Osteocyte (in vitro differentiated cells): ENCODE measurements around the gene RALGDS. TPM values are rescaled to one million over a fixed set of nuclear protein-coding genes. Genes with fewer than 3 reads are reported as not detected.
A peak's percentile ranks its signal among the peaks of the same experiment; 100 is the strongest.
"Not testable (repeated sequence)": the region's sequence is repeated elsewhere in the genome, so short reads cannot be mapped to it uniquely, and the experiment has no call there.

Source experiments
- DNase-seq: peaks from one replicate; pipeline ENCODE4 v3.0.0; 2021; ENCODE audit warnings: mixed read lengths; ENCODE audit not compliant: unreplicated experiment; ENCODE audit errors: extremely low spot score
- H3K27ac Mint-ChIP-seq: one replicate; pipeline ENCODE4 v1.8.0; 2021; ENCODE audit warnings: mild to moderate bottlenecking, mixed read lengths; ENCODE audit not compliant: unreplicated experiment
- H3K27me3 Mint-ChIP-seq: one replicate; pipeline ENCODE4 v1.8.0; 2021; ENCODE audit warnings: mixed read lengths; ENCODE audit not compliant: unreplicated experiment
- H3K36me3 Mint-ChIP-seq: one replicate; pipeline ENCODE4 v1.8.0; 2021; ENCODE audit warnings: mixed read lengths; ENCODE audit not compliant: unreplicated experiment
- H3K4me1 Mint-ChIP-seq: one replicate; pipeline ENCODE4 v1.8.0; 2021; ENCODE audit warnings: mixed read lengths; ENCODE audit not compliant: unreplicated experiment
- H3K4me3 Mint-ChIP-seq: one replicate; pipeline ENCODE4 v1.8.0; 2021; ENCODE audit warnings: mild to moderate bottlenecking, moderate library complexity, mixed read lengths; ENCODE audit not compliant: unreplicated experiment
- H3K9me3 Mint-ChIP-seq: one replicate; pipeline ENCODE4 v1.8.0; 2021; ENCODE audit warnings: mixed read lengths; ENCODE audit not compliant: unreplicated experiment
- total RNA-seq: library from RNA; stranded (reverse); gene quantifications from 2 replicates; pipeline ENCODE4 v1.2.1, GENCODE V29; 2021
- TF ChIP-seq, protein P1 (sequence below): fragments of 200-600 bp; sonication (generic); IDR thresholded peaks from 2 replicates; pipeline ENCODE4 v1.5.0; 2021; ENCODE audit warnings: antibody characterized with exemption, mild to moderate bottlenecking, moderate library complexity

Gene RALGDS
- total RNA-seq, 1 donor from 2014 or later: 38.4 TPM

DNA sequence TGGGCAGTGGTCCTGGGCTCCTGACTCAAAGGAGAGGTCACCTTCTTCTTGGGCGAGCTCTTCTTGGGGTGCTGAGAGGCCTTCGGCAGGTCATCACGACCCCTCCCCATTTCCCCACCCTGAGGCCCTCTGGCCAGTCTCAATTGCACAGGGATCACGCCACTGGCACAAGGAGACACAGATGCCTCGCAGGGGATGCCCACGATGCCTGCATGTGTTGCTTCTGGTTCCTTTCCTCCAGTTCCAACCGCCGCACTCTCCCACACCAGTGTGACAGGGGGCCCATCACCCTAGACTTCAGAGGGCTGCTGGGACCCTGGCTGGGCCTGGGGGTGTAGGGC, 57.9 kb downstream of the RALGDS start:
- no peak for DNase-seq
- Mint-ChIP-seq H3K4me1 (peaks cover 29% of the 10 kb centered on the region), H3K27me3 (no peaks in the 10 kb centered on the region), H3K4me3 (no peak overlapping the region), H3K27ac (no peak overlapping the region), H3K9me3 (no peaks in the 10 kb centered on the region), H3K36me3 (peaks cover 3% of the 10 kb centered on the region)
- TF ChIP-seq, protein P1, sequence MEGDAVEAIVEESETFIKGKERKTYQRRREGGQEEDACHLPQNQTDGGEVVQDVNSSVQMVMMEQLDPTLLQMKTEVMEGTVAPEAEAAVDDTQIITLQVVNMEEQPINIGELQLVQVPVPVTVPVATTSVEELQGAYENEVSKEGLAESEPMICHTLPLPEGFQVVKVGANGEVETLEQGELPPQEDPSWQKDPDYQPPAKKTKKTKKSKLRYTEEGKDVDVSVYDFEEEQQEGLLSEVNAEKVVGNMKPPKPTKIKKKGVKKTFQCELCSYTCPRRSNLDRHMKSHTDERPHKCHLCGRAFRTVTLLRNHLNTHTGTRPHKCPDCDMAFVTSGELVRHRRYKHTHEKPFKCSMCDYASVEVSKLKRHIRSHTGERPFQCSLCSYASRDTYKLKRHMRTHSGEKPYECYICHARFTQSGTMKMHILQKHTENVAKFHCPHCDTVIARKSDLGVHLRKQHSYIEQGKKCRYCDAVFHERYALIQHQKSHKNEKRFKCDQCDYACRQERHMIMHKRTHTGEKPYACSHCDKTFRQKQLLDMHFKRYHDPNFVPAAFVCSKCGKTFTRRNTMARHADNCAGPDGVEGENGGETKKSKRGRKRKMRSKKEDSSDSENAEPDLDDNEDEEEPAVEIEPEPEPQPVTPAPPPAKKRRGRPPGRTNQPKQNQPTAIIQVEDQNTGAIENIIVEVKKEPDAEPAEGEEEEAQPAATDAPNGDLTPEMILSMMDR: no peak

- not testable (repeated sequence) for H3K4me3 Mint-ChIP-seq, H3K36me3 Mint-ChIP-seq, DNase-seq, H3K27ac Mint-ChIP-seq, H3K9me3 Mint-ChIP-seq, H3K27me3 Mint-ChIP-seq
- peaks cover 31% of the 10 kb centered on the region for H3K4me1 Mint-ChIP-seq
Measured at GRCh38 chr9:133062569-133062968, 58.5 kb downstream of the RALGDS start.

DNA sequence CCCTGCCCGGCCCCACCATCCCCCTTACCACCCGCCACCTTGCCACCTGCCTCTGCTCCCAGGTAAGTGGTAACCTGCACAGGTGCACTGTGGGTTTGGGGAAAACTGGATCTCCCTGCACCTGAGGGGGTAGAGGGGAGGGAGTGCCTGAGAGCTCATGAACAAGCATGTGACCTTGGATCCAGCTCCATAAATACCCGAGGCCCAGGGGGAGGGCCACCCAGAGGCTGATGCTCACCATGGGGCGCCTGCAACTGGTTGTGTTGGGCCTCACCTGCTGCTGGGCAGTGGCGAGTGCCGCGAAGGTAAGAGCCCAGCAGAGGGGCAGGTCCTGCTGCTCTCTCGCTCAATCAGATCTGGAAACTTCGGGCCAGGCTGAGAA, 59.3 kb downstream of the RALGDS start, which contains the start of gene CEL:
Gene CEL (plus strand): TSS at position 218 of the 382 bp plus-strand sequence. CDS start 22 bp downstream, at position 240.
- peak within 1 kb of the TSS; percentile 78 for H3K27ac Mint-ChIP-seq
- not testable (repeated sequence) for H3K36me3 Mint-ChIP-seq, H3K27me3 Mint-ChIP-seq, H3K4me3 Mint-ChIP-seq, DNase-seq, H3K9me3 Mint-ChIP-seq
- peaks cover 31% of the 10 kb centered on the region for H3K4me1 Mint-ChIP-seq

DNA sequence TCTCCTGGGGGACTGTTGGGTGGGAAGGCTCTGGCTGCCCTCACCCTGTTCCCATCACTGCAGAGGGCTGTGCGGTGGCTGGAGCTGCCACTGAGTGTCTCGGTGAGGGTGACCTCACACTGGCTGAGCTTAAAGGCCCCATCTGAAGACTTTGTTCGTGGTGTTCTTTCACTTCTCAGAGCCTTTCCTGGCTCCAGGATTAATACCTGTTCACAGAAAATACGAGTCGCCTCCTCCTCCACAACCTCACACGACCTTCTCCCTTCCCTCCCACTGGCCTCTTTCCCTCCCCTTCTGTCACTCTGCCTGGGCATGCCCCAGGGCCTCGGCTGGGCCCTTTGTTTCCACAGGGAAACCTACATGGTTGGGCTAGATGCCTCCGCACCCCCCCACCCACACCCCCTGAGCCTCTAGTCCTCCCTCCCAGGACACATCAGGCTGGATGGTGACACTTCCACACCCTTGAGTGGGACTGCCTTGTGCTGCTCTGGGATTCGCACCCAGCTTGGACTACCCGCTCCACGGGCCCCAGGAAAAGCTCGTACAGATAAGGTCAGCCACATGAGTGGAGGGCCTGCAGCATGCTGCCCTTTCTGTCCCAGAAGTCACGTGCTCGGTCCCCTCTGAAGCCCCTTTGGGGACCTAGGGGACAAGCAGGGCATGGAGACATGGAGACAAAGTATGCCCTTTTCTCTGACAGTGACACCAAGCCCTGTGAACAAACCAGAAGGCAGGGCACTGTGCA, 59.8 kb downstream of the RALGDS start:
- H3K9me3 Mint-ChIP-seq, H3K27me3 Mint-ChIP-seq, H3K4me3 Mint-ChIP-seq, DNase-seq: not testable (repeated sequence)
- peaks cover 14% of the 10 kb centered on the region for H3K36me3 Mint-ChIP-seq
- H3K27ac Mint-ChIP-seq: peak overlapping the region; percentile 78
- peaks cover 37% of the 10 kb centered on the region for H3K4me1 Mint-ChIP-seq

DNA sequence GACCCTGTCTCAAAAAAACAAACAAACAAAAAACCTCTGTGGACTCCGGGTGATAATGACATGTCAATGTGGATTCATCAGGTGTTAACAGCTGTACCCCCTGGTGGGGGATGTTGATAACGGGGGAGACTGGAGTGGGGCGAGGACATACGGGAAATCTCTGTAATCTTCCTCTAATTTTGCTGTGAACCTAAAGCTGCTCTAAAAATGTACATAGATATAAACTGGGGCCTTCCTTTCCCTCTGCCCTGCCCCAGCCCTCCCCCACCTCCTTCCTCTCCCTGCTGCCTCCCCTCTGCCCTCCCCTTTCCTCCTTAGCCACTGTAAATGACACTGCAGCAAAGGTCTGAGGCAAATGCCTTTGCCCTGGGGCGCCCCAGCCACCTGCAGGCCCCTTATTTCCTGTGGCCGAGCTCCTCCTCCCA, 60.6 kb downstream of the RALGDS start:
- H3K4me1 Mint-ChIP-seq: peaks cover 44% of the 10 kb centered on the region
- no peaks in the 10 kb centered on the region for H3K9me3 Mint-ChIP-seq
- H3K4me3 Mint-ChIP-seq: no peak overlapping the region
- TF ChIP-seq, protein P1: no peak
- peak overlapping the region; percentile 36 for H3K27ac Mint-ChIP-seq
- H3K36me3 Mint-ChIP-seq: peaks cover 18% of the 10 kb centered on the region
- DNase-seq: no peak
- H3K27me3 Mint-ChIP-seq: no peaks in the 10 kb centered on the region

DNA sequence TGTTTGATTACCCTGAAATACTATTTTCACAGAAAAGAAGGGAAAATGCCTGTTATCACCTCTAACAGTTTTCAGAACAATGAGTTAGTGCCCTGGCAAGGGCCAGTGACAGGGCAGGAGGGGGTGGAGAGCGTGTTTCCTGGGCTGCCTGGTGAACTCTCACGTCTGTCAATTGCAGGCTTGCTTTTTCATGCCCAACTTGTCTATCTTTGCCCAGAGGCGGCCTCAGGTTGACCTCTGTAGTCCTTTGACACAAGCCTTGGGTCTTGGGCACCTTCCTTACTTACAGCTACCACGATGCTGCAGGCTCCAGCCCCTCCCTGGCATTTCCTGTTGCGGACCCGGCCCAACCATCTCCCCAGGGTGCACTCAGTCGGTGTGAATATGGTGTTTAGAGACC, 61.4 kb downstream of the RALGDS start:
- no peaks in the 10 kb centered on the region for H3K9me3 Mint-ChIP-seq
- no peaks in the 10 kb centered on the region for H3K27me3 Mint-ChIP-seq
- H3K4me1 Mint-ChIP-seq: peaks cover 52% of the 10 kb centered on the region
- no peak overlapping the region for H3K4me3 Mint-ChIP-seq
- H3K36me3 Mint-ChIP-seq: peaks cover 25% of the 10 kb centered on the region
- no peak for DNase-seq
- H3K27ac Mint-ChIP-seq: peak overlapping the region; percentile 36
- TF ChIP-seq, protein P1: no peak
